HCT116 (cell line): Measurements from ENCODE around the gene FRMPD1. TPM values are rescaled to one million over a fixed set of nuclear protein-coding genes. Genes with fewer than 3 reads are reported as not detected.

Experiments used
- ATF3 ChIP-seq: IDR thresholded peaks from 2 replicates; pipeline ENCODE4 v1.6.1; 2012
- CEBPB ChIP-seq: IDR thresholded peaks from 2 replicates; pipeline ENCODE4 v1.6.1; 2012; ENCODE audit warnings: low read depth
- CTCF ChIP-seq, 3 experiments: fragments of 200-600 bp in 1 of 3; sonication (generic) in 1 of 3; IDR thresholded peaks in 2 of 3; conservative IDR thresholded peaks in 1 of 3; 2 replicates each; pipeline ENCODE4 v1.5.1; 2012 to 2017; ENCODE audit warnings: low read depth in 2 of 3, low read length in 2 of 3, antibody characterized with exemption in 1 of 3, borderline replicate concordance in 1 of 3, control low read depth in 1 of 3, mild to moderate bottlenecking in 1 of 3, mixed read lengths in 1 of 3, mixed run types in 1 of 3, moderate library complexity in 1 of 3; ENCODE audit not compliant: insufficient read depth in 1 of 3
- EGR1 ChIP-seq: IDR thresholded peaks from 2 replicates; pipeline ENCODE4 v1.6.1; 2012; ENCODE audit warnings: low read depth
- ELF1 ChIP-seq: IDR thresholded peaks from 2 replicates; pipeline ENCODE4 v1.6.1; 2012; ENCODE audit warnings: low read depth, borderline replicate concordance
- RAD21 ChIP-seq: IDR thresholded peaks from 2 replicates; pipeline ENCODE4 v1.6.1; 2012; ENCODE audit warnings: low read depth, mild to moderate bottlenecking
- REST ChIP-seq: IDR thresholded peaks from 2 replicates; pipeline ENCODE4 v1.6.1; 2012; ENCODE audit warnings: low read depth
- ZBTB33 ChIP-seq: IDR thresholded peaks from 2 replicates; pipeline ENCODE4 v1.6.1; 2011; ENCODE audit warnings: mild to moderate bottlenecking, low read length, moderate library complexity; ENCODE audit not compliant: insufficient replicate concordance; ENCODE audit errors: extremely low read depth
- ZFX ChIP-seq: fragments of 450-650 bp; IDR thresholded peaks from 2 replicates; pipeline ENCODE4 v1.6.1; 2017
- total RNA-seq: library from RNA; stranded (reverse); gene quantifications from one replicate; pipeline ENCODE4 v1.2.1, GENCODE V29; 2021; ENCODE audit not compliant: unreplicated experiment

FRMPD1 gene
- total RNA-seq, 1 experiment from 2014 or later: 0.52 TPM

- TF ChIP-seq REST (no peak), CEBPB (no peak), ATF3 (no peak), ZFX (no peak), RAD21 (no peak), EGR1 (no peak), ZBTB33 (no peak), ELF1 (no peak), CTCF (IDR thresholded peaks at IDR 0.05 in 2 of 3, conservative IDR thresholded peaks at IDR 0.05 in 1 of 3; ENCODE audit: borderline replicate concordance in 1 of 3, insufficient read depth in 1 of 3, low read depth in 2 of 3, low read length in 2 of 3) (no peak)
Measured at GRCh38 chr9:37730256-37730655, 79.5 kb downstream of the FRMPD1 start (continued).
